Measurements from ENCODE around the gene PAPLN. TPM values are rescaled to one million over a fixed set of nuclear protein-coding genes. Genes with fewer than 3 reads are reported as not detected.
"Not testable (repeated sequence)": the region's sequence is repeated elsewhere in the genome, so short reads cannot be mapped to it uniquely, and the experiment has no call there.

The PAPLN gene, protein sequence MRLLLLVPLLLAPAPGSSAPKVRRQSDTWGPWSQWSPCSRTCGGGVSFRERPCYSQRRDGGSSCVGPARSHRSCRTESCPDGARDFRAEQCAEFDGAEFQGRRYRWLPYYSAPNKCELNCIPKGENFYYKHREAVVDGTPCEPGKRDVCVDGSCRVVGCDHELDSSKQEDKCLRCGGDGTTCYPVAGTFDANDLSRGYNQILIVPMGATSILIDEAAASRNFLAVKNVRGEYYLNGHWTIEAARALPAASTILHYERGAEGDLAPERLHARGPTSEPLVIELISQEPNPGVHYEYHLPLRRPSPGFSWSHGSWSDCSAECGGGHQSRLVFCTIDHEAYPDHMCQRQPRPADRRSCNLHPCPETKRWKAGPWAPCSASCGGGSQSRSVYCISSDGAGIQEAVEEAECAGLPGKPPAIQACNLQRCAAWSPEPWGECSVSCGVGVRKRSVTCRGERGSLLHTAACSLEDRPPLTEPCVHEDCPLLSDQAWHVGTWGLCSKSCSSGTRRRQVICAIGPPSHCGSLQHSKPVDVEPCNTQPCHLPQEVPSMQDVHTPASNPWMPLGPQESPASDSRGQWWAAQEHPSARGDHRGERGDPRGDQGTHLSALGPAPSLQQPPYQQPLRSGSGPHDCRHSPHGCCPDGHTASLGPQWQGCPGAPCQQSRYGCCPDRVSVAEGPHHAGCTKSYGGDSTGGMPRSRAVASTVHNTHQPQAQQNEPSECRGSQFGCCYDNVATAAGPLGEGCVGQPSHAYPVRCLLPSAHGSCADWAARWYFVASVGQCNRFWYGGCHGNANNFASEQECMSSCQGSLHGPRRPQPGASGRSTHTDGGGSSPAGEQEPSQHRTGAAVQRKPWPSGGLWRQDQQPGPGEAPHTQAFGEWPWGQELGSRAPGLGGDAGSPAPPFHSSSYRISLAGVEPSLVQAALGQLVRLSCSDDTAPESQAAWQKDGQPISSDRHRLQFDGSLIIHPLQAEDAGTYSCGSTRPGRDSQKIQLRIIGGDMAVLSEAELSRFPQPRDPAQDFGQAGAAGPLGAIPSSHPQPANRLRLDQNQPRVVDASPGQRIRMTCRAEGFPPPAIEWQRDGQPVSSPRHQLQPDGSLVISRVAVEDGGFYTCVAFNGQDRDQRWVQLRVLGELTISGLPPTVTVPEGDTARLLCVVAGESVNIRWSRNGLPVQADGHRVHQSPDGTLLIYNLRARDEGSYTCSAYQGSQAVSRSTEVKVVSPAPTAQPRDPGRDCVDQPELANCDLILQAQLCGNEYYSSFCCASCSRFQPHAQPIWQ
- polyA plus RNA-seq (ENCODE audit: insufficient read length in 10 of 10), result 1 to 10 TPM; 1.4 to 4.3 (median 2.6) TPM
- long read RNA-seq, donor 1, result 0 reads
- long read RNA-seq, donor 2, partial matches to known transcripts, result 0 of 1 reads
- long read RNA-seq, donor 2, other reads (novel, unspliced or antisense), result 0 of 1 reads
- long read RNA-seq, donor 3, result 0 reads
- long read RNA-seq, donor 4, result 0 reads
- long read RNA-seq, donor 5, partial matches to known transcripts, result 6 of 7 reads
- long read RNA-seq, donor 5, other reads (novel, unspliced or antisense), result 0 of 7 reads
- long read RNA-seq, donor 6, result 0 reads
- long read RNA-seq, donor 7, result 0 reads
- long read RNA-seq, donor 8, result 0 reads
- long read RNA-seq, donor 9, result 0 reads

DNA sequence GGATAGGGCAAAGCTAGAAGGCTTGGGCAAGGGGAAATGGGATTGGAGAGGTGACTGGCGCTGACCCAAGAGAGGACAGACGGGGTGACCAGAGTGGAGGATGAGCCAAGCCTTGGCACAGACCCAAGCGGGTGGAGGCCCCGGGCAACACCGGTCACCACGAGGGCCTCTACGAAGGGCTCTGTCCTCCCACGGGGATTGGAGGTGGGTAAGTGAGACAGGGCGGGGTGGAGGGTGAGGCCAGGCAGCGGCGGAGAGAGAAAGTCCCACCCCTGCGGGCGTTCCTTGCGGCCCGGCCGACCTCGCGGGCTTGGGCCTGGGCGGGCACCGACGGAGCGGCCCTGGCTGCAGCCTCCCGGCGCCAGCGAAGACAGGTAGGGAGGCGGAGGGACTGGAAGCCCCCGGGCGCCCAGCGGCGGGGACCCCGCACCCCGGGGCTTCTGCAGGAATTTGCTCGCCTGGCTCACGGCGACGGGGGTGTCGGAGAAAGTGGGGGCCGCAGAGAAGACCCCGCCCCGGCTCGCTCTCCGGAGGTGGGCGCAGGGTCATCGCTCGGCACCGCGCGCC is at the start of gene PAPLN:
PAPLN (plus strand) TSS at position 288 of the 567 bp plus-strand sequence. CDS start 2,273 bp downstream, outside the sequence.
- no peak for DNase-seq

DNA sequence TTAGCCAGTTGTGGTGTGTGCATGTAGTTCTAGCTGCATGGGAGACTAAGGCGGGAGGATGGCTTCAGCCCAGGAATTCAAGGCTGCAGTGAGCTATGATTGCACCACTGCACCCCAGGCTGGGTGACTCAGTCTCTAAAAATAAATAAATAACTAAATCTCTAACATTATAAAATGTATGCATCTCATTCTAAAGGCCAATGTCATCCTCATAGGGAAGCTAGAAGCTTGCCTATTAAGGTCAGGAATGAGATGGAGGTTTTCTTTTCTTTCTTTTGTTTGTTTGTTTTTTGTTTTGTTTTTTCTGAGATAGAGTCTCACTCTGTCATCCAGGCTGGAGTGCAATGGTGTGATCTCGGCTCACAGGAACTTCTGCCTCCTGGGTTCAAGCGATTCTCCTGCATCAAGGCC is 48.8 kb upstream of the PAPLN start:
- DNase-seq, result peak in 1 of 3 donors; percentile 28

DNA sequence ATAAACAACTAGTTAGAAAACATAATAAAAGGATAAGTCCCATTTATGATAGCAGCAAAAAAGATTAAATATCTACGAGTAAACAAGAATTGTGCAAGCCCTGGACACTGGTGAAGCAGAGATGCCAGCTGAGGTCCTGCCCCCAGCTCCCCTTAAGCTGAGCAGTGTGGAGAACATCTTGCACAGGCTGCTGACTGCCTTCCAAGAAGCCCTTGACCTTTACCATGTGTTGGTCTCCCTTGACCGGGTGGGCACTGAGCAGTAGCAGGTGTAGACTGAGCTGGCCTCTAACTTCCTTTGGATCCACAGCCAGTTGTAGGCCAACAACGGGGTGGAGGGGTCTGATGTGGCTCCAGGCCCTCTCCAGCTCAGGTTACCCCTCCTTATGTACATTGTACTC is 47.7 kb upstream of the PAPLN start:
- no peak for DNase-seq

DNA sequence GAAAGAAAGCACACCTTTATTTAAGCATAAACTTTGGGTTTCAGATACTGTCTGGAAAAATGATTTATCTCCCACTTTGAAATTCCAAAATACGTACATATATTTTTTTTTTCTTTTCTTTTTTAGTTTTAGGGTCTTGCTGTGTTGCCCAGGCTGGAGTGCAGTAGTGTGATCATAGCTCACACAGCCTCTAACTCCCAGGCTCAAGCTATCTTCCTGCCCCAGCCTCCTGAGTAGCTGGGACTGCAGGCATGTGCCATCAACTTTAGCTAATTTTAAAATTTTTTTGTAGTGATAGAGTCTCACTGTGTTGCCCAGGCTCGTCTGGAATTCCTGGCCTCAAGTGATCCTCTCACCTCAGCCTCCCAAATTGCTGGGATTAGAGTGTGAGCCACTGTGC is 45.9 kb upstream of the PAPLN start:
- no peak for DNase-seq

DNA sequence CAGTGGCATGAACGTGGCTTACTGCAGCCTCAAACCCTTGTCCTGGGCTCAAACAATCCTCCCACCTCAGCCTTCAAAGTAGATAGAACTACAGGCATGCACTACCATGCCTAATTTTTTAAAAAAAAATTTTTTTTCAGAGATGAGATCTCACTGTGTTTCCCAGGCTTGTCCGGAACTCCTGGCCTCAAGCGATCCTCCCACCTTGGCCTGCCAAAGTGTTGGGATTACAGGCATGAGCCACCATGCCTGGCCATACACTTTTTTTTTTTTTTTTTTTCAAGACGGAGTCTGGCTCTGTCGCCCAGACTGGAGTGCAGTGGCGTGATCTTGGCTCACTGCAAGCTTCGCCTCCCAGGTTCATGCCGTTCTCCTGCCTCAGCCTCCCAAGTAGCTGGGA is 43.0 kb upstream of the PAPLN start:
- not testable (repeated sequence) for DNase-seq

DNA sequence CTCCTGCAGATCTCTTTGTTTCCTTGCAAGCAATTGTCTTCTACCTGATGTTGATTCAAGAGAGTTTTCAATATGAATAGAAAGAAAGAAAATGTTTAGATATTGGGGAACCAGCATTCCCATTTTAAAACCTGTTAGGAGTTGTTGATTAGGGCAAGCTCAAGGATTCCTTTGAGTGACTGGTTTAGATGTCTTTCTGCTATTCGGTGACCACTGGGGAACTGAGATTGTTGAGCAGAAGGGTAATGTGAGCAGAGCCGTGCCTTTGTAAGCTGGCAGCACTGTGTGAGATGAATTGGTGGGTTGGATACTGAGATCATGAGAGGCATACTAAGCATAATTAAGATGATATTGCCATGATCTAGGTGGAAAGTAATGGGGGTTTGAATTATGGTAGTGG is 39.1 kb upstream of the PAPLN start:
- no peak for DNase-seq

DNA sequence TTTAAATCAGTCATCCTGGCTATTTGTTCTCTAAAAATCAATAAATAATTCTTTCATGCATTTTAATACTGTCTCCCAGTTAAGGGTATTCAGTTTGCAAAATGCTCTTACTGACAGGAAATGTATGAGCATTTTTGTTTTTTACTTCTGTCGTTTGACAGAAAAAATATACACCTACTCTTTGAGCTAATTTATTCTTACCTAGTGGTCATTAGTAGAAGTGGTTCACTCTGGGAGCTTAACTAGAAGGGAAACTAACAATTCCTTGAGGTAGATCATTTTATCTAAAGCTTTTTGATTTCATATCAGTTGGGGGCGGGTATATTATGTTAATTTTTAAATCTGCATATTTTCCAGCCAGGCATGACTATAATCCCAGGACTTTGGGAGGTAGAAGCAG is 33.8 kb upstream of the PAPLN start:
- DNase-seq, result no peak

DNA sequence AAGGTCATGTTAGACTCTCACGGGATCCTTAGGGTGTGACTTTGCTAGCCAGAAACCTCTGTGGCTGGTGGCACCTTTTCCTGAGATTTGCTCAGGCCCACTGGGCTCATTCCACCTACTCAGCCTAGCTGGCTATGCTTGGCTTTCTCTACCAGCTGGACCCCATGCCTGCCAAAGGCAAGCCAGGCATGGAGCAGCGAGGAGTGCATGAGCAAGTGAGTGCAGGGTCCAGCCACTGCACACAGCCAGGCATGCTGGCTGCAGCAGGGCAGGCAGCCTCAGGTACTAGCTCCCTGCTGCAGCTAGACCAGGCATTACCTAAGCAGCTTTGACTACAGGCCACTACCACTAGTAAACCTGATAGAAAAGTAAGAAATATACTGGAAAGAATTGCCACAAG is 29.7 kb upstream of the PAPLN start:
- no peak for DNase-seq

DNA sequence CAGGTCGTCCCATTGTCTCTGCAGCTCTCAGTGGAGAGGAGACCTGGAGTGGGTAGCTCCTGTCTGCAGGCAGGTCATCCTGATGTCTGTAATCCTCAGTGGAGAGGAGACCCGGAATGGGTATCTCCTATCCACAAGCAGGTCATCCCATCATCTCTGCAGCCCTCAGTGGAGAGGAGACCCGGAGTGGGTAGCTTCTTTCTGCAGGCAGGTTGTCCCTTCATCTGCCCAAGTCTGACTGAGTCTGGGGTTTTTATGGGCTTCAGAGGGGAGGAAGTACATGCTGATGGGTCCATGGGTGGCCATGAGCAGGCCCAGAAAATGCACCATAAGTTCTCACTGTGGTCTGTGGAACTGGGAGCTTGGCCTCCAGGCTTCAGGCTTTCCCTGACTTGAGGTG is 28.9 kb upstream of the PAPLN start:
- no peak for DNase-seq

DNA sequence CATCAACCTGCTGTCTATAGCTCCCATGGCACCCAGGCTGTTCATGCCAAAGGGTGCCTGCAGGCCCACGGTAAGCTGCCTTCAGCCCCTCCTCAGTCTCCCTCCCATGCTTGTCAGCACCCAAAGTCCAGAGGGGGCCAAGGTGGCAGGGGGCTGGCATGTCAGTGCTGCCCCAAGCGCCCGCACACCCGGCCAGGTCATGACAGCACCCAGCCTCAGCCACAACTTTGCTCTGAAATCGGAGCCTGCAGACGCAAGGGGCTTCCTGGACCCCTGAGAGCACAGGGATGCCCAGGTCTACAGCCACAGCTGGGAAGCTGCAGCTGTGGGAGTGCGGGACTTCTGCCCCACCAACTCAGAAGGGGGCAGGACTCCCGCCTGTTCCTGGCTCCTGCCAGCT is 28.5 kb upstream of the PAPLN start:
- no peak for DNase-seq

DNA sequence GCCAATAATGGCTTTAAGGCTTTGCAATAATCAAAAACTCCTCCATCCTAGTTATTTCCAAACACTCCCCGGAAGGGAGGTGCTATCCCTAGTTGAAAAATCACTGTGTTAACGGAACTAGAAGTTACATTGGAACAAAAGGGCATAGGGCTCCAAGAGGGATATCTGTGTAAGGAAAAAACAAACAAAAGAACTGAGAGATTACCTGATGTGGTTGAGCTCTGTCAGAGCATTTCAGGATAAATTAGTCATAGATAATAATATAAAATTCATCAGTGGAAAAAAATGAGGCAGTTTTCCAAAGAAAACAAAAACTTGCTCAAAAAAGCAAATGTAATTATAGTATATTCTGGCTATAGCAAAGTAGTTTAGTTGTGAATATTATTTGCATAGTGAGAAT is 27.4 kb upstream of the PAPLN start:
- DNase-seq, result peak in 1 of 3 donors; percentile 12

DNA sequence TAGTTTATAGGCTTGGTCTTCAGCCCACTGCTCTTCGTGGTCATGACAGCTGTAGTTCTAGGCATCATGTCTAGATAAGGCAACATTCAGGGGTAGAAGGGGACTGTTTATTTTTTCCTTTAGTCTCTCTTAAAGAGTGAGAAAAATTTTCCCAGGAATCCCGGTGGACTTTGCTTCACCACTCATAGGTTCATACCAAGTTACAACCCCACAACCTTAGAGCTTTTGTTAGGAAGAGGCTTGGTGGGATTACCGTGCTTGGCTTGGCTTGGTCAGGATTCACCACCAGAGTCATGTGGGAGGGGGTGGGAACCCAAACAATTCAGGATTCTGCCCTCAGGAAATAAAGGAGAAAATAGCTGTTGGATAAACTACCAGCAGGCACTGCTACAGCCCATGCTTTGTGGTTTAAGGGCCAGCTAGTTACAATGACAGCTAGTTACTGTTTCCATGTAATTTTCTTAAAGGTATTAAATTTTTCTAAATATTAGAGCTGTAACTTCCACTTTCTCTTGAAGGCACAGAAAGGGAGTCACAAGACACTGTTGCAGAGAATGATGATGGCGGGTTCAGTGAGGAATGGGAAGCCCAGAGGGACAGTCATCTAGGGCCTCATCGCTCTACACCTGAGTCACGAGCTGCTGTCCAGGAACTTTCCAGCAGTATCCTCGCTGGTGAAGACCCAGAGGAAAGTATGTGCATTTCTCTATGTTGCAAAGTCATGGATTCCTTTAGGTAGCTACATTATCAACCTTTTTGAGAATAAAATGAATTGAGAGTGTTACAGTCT is 25.9 kb upstream of the PAPLN start:
- no peak for DNase-seq

DNA sequence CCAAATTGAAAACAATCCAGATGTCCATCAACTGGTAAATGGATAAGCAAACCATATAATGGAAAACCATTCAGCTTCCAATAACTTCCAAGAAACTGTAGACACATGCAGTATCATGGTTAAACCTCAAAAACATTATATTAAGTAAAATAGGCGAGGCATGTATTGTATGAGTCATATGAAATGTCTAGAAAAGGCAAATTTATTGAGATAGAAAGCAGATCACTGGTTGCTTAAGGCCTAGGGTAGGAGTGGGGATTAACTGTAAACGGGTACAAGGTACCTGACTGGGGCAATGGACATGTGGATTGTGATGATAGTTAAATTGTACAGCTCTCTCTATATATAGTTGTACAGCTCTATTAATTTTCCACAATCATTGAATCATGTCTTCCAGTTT is 21.3 kb upstream of the PAPLN start:
- DNase-seq, result no peak

DNA sequence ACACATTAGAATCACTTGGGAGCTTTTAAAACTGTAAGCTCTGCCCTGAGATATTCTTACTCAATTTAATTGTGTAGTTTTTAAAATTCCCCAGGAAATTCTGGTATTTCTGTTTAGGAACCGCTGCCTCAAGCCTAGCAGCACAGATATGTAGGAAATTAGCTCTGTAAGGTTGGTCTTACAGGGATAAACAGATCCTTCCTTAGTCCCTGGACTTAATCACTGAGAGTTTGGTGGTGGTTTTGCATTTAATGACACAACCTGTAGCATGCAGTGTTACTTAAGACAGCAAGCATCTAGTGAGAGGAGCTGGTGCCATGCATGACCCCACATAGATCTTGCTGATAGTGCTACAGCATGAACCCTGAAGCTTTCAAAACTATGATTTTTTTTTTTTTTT is 19.9 kb upstream of the PAPLN start:
- DNase-seq, result no peak

DNA sequence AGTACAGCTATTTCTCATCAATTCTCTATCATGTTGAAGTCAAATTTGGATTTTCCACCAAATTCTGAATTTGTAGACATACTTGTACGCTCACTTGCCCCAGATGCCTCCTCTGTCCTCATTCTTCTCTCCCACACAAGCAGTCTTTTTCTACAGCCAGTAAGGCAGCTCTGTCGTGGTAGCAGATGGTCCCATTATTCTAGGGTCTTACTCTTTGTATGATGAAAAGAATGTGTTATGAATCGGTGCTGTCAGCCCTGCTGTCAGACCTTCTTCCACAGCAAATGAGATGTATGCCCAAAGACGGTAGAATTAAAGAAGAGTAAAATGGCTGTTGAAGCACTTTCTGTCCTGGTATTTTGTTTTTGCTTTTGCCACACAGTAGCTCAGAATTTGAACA is 17.2 kb upstream of the PAPLN start:
- DNase-seq, result no peak

DNA sequence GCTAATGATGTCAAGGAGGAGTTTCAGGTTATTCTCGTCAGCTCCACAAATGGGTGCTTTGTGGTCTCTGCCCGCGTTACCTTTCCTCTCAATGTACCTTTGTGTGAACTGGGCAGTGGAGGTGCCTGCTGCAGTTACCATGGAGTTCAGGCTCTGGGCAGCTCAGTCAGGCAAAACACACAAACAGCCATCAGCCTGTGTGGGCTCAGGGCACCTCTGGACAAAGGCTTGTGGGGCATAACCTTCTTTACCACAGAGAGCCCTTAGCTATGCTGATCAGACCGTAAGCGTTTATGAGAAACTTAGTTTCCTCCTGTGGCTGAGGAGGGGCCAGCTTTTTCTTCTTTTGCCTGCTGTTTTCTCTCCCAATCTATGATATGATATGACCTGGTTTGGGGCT is 16.7 kb upstream of the PAPLN start:
- no peak for DNase-seq

DNA sequence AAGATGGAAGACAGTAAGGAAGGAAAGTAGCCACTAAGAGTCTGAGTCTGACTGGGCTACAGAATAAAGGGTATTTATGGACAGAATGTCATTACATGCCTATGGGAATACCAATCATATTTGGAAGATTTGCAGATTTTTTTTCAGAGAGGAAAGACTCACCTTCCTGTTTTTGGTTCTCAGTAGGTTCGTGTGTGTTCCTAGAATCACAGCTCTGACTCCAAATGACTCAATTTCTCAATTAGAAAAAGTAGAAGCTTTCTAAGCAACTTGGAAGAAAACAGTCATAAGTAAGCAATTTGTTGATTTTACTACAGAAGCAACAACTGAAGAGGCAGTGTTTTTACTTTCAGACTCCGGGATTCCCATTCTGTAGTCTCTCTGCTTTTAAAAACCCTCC is 15.4 kb upstream of the PAPLN start:
- DNase-seq, result peak in 1 of 3 donors; percentile 15

DNA sequence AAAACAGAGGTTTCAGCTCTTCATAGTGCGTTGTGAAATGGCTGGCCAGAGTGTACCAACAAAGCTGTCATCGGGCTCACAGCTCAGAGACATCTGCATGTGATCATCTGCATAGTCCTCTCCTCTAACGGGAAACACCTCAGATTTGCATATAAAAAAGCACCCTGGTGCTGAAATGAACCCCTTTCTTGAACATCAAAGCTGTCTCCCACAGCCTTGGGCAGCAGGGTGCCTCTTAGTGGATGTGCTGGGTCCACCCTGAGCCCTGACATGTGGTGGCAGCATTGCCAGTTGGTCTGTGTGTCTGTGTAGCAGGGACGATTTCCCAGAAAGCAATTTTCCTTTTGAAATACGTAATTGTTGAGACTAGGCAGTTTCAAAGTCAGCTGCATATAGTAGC is 14.3 kb upstream of the PAPLN start:
- no peak for DNase-seq

DNA sequence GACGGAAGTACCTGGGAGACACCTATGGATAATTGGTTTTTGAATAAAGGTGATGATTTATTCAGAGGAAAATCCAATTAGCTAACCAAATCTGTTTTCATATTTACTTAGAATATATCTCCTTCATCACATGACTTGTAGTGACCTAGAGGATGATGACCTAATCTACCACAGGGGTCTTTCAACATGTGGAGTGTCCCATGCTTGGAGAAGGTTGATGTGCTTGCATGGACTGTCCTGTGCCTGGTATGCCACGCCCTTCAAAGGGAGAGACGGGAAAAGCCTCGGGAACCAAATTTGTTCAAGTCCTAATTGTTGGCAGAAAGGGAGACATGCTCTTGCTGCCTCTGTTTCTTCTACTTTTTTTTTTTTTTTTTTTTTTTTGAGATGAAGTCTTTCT is 11.8 kb upstream of the PAPLN start:
- no peak for DNase-seq

Measured in muscle of back (tissue), 13 donors.